Rectal smooth muscle tissue (tissue), 1 donor: ENCODE measurements around the gene HEXD.

Source experiments
- H3K27ac ChIP-seq: one replicate; pipeline ENCODE4 v1.7.0; 2013; ENCODE audit warnings: low read depth, low read length, inconsistent platforms
- H3K27me3 ChIP-seq: one replicate; pipeline ENCODE4 v1.7.0; 2013; ENCODE audit warnings: low read length; ENCODE audit not compliant: control insufficient read depth, insufficient read depth
- H3K36me3 ChIP-seq: one replicate; pipeline ENCODE4 v1.7.0; 2013; ENCODE audit warnings: low read length; ENCODE audit not compliant: control insufficient read depth, insufficient read depth
- H3K4me1 ChIP-seq: one replicate; pipeline ENCODE4 v1.7.0; 2013; ENCODE audit warnings: low read length; ENCODE audit not compliant: control insufficient read depth, insufficient read depth
- H3K4me3 ChIP-seq: one replicate; pipeline ENCODE4 v1.7.0; 2013; ENCODE audit warnings: low read length
- H3K9ac ChIP-seq: one replicate; pipeline ENCODE4 v1.7.0; 2013; ENCODE audit warnings: low read length

HEXD gene

GRCh38 chr17:82385559-82386254, 32.4 kb upstream of the HEXD start:
- Histone ChIP-seq H3K27me3 (peaks cover 32% of the 10 kb centered on the region), H3K4me1 (no peaks in the 10 kb centered on the region), H3K36me3 (no peaks in the 10 kb centered on the region), H3K9ac (no peak overlapping the region), H3K27ac (no peak overlapping the region), H3K4me3 (no peak overlapping the region)

GRCh38 chr17:82386255-82386831, 31.8 kb upstream of the HEXD start:
- H3K27ac ChIP-seq, result no peak overlapping the region
- H3K4me3 ChIP-seq, result no peak overlapping the region
- H3K4me1 ChIP-seq, result no peaks in the 10 kb centered on the region
- H3K36me3 ChIP-seq, result no peaks in the 10 kb centered on the region
- no peak overlapping the region for H3K9ac ChIP-seq
- peaks cover 32% of the 10 kb centered on the region for H3K27me3 ChIP-seq

GRCh38 chr17:82386881-82387704, 31.1 kb upstream of the HEXD start:
- peaks cover 30% of the 10 kb centered on the region for H3K27me3 ChIP-seq
- no peak overlapping the region for H3K4me3 ChIP-seq
- H3K36me3 ChIP-seq, result no peaks in the 10 kb centered on the region
- no peaks in the 10 kb centered on the region for H3K4me1 ChIP-seq
- no peak overlapping the region for H3K27ac ChIP-seq
- no peak overlapping the region for H3K9ac ChIP-seq

GRCh38 chr17:82387705-82388106, 30.4 kb upstream of the HEXD start:
- peaks cover 30% of the 10 kb centered on the region for H3K27me3 ChIP-seq
- H3K4me1 ChIP-seq, result no peaks in the 10 kb centered on the region
- no peak overlapping the region for H3K4me3 ChIP-seq

GRCh38 chr17:82388223-82388921, 29.8 kb upstream of the HEXD start:
- Histone ChIP-seq H3K4me3 (no peak overlapping the region), H3K4me1 (no peaks in the 10 kb centered on the region), H3K27ac (no peak overlapping the region), H3K9ac (no peak overlapping the region), H3K36me3 (no peaks in the 10 kb centered on the region), H3K27me3 (peaks cover 30% of the 10 kb centered on the region)

More at GRCh38 chr17:82387705-82388106, 30.4 kb upstream of the HEXD start:
- Histone ChIP-seq H3K9ac (no peak overlapping the region), H3K27ac (no peak overlapping the region), H3K36me3 (no peaks in the 10 kb centered on the region)

GRCh38 chr17:82388922-82389283, 29.2 kb upstream of the HEXD start:
- no peak overlapping the region for H3K4me3 ChIP-seq
- peaks cover 27% of the 10 kb centered on the region for H3K27me3 ChIP-seq
- no peak overlapping the region for H3K9ac ChIP-seq
- H3K36me3 ChIP-seq, result no peaks in the 10 kb centered on the region
- H3K27ac ChIP-seq, result no peak overlapping the region
- no peaks in the 10 kb centered on the region for H3K4me1 ChIP-seq

GRCh38 chr17:82389379-82389778, 28.8 kb upstream of the HEXD start:
- Histone ChIP-seq H3K27me3 (peaks cover 25% of the 10 kb centered on the region), H3K4me1 (no peaks in the 10 kb centered on the region), H3K36me3 (no peaks in the 10 kb centered on the region), H3K9ac (no peak overlapping the region), H3K4me3 (no peak overlapping the region), H3K27ac (no peak overlapping the region)

- H3K4me1 ChIP-seq, result no peaks in the 10 kb centered on the region
- H3K27me3 ChIP-seq, result peaks cover 17% of the 10 kb centered on the region
- H3K36me3 ChIP-seq, result no peaks in the 10 kb centered on the region
- no peak overlapping the region for H3K9ac ChIP-seq
- H3K4me3 ChIP-seq, result no peak overlapping the region
- no peak overlapping the region for H3K27ac ChIP-seq
Measured at GRCh38 chr17:82390015-82390859, 27.9 kb upstream of the HEXD start.

- H3K27me3 ChIP-seq, result peaks cover 12% of the 10 kb centered on the region
- H3K27ac ChIP-seq, result no peak overlapping the region
- H3K9ac ChIP-seq, result no peak overlapping the region
- H3K4me3 ChIP-seq, result no peak overlapping the region
- H3K36me3 ChIP-seq, result no peaks in the 10 kb centered on the region
- H3K4me1 ChIP-seq, result no peaks in the 10 kb centered on the region
Measured at GRCh38 chr17:82390860-82391435, 27.2 kb upstream of the HEXD start.

GRCh38 chr17:82391496-82392066, 26.6 kb upstream of the HEXD start:
- H3K27me3 ChIP-seq, result peaks cover 9% of the 10 kb centered on the region
- no peaks in the 10 kb centered on the region for H3K36me3 ChIP-seq
- no peak overlapping the region for H3K4me3 ChIP-seq
- no peaks in the 10 kb centered on the region for H3K4me1 ChIP-seq
- no peak overlapping the region for H3K9ac ChIP-seq
- no peak overlapping the region for H3K27ac ChIP-seq

- H3K27ac ChIP-seq, result no peak overlapping the region
- H3K4me1 ChIP-seq, result no peaks in the 10 kb centered on the region
- no peaks in the 10 kb centered on the region for H3K36me3 ChIP-seq
- H3K9ac ChIP-seq, result no peak overlapping the region
- H3K4me3 ChIP-seq, result no peak overlapping the region
- peaks cover 1% of the 10 kb centered on the region for H3K27me3 ChIP-seq
Measured at GRCh38 chr17:82392209-82392920, 25.8 kb upstream of the HEXD start.
